WERI-Rb-1 (cell line): ENCODE data around the gene PKN1.
"Not testable (repeated sequence)": the region's sequence is repeated elsewhere in the genome, so short reads cannot be mapped to it uniquely, and the experiment has no call there.

Experiments used
- DNase-seq: peaks from one replicate; pipeline ENCODE4 v3.0.0-alpha.2; 2020
- H3K27ac ChIP-seq: fragments of 250-450 bp; sonication (Bioruptor Pico); 2 replicates; pipeline ENCODE4 v1.5.1; 2020; ENCODE audit warnings: mild to moderate bottlenecking, moderate library complexity
- H3K27me3 ChIP-seq: fragments of 250-450 bp; sonication (Bioruptor Pico); 2 replicates; pipeline ENCODE4 v1.5.1; 2021; ENCODE audit warnings: mild to moderate bottlenecking, low read depth, moderate library complexity; ENCODE audit not compliant: insufficient read depth, severe bottlenecking
- H3K36me3 ChIP-seq: fragments of 250-450 bp; sonication (Bioruptor Pico); 2 replicates; pipeline ENCODE4 v1.5.1; 2020; ENCODE audit warnings: mild to moderate bottlenecking, moderate library complexity
- H3K4me3 ChIP-seq: 2 replicates; pipeline ENCODE4 v1.5.1; 2011; ENCODE audit warnings: low read depth, mild to moderate bottlenecking, control low read depth, low read length
- H3K9me3 ChIP-seq: fragments of 250-450 bp; sonication (Bioruptor Pico); 2 replicates; pipeline ENCODE4 v1.5.1; 2021; ENCODE audit warnings: mild to moderate bottlenecking, moderate library complexity; ENCODE audit not compliant: severe bottlenecking
- TF ChIP-seq, protein P1 (sequence below): IDR thresholded peaks from 2 replicates; pipeline ENCODE4 v1.5.1; 2011; ENCODE audit warnings: low read depth, mild to moderate bottlenecking, control low read depth, inconsistent platforms, low read length

PKN1 gene

GRCh38 chr19:14497228-14497921 is 64.3 kb downstream of the PKN1 start:
- Histone ChIP-seq H3K36me3 (peaks cover 2% of the 10 kb centered on the region), H3K27ac (no peak overlapping the region), H3K9me3 (no peaks in the 10 kb centered on the region), H3K27me3 (no peaks in the 10 kb centered on the region), H3K4me3 (no peak overlapping the region)
- no peak for DNase-seq
- TF ChIP-seq, protein P1, sequence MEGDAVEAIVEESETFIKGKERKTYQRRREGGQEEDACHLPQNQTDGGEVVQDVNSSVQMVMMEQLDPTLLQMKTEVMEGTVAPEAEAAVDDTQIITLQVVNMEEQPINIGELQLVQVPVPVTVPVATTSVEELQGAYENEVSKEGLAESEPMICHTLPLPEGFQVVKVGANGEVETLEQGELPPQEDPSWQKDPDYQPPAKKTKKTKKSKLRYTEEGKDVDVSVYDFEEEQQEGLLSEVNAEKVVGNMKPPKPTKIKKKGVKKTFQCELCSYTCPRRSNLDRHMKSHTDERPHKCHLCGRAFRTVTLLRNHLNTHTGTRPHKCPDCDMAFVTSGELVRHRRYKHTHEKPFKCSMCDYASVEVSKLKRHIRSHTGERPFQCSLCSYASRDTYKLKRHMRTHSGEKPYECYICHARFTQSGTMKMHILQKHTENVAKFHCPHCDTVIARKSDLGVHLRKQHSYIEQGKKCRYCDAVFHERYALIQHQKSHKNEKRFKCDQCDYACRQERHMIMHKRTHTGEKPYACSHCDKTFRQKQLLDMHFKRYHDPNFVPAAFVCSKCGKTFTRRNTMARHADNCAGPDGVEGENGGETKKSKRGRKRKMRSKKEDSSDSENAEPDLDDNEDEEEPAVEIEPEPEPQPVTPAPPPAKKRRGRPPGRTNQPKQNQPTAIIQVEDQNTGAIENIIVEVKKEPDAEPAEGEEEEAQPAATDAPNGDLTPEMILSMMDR = no peak

GRCh38 chr19:14502334-14503092 is 69.4 kb downstream of the PKN1 start:
- H3K4me3 ChIP-seq = no peak overlapping the region
- TF ChIP-seq, protein P1 = no peak
- no peak for DNase-seq

DNA sequence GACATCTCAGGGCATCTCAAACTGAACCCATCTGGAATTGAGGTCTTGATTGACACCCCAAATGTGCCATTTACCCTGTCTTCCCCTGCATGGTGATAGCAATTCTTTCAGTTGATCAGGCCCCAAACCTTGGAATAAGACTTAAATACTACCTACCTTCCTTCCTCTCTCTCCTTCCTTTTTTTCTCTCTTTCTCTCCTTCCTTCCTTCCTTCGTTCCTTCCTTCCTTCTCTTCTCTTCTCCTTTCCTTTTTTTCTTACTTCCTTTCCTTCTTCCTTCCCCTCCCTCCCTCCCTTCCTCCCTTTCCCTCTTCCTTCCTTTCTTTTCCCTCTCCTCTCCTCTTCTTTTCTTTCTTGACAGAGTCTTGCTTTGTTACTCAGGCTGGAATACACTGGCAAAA is 70.2 kb downstream of the PKN1 start:
- no peak overlapping the region for H3K4me3 ChIP-seq
- H3K9me3 ChIP-seq = no peaks in the 10 kb centered on the region
- H3K27ac ChIP-seq = no peak overlapping the region
- no peak for DNase-seq
- H3K36me3 ChIP-seq = no peaks in the 10 kb centered on the region
- no peaks in the 10 kb centered on the region for H3K27me3 ChIP-seq
- TF ChIP-seq, protein P1 = no peak

More at GRCh38 chr19:14502334-14503092, 69.4 kb downstream of the PKN1 start:
- H3K9me3 ChIP-seq = no peaks in the 10 kb centered on the region
- H3K36me3 ChIP-seq = no peaks in the 10 kb centered on the region
- no peaks in the 10 kb centered on the region for H3K27me3 ChIP-seq
- H3K27ac ChIP-seq = no peak overlapping the region

GRCh38 chr19:14504575-14504974 is 71.5 kb downstream of the PKN1 start:
- DNase-seq, H3K36me3 ChIP-seq, H3K4me3 ChIP-seq, H3K9me3 ChIP-seq, H3K27me3 ChIP-seq, H3K27ac ChIP-seq: not testable (repeated sequence)

- Histone ChIP-seq H3K9me3 (no peaks in the 10 kb centered on the region), H3K4me3 (no peak overlapping the region), H3K27me3 (no peaks in the 10 kb centered on the region), H3K27ac (no peak overlapping the region), H3K36me3 (no peaks in the 10 kb centered on the region)
- TF ChIP-seq, protein P1 = peak; percentile 78
- DNase-seq = peak; percentile 63
Observed at GRCh38 chr19:14505488-14506239, 72.6 kb downstream of the PKN1 start.
